ENCODE data around the gene C1orf105.

The C1orf105 gene

GRCh38 chr1:172496678-172497077 lies 76.2 kb downstream of the C1orf105 start:
- Histone ChIP-seq H3K27ac (ENCODE audit: poor library complexity, severe bottlenecking) (no peak overlapping the region), H3K9me3 (ENCODE audit: severe bottlenecking) (no peaks in the 10 kb centered on the region), H3K4me3 (ENCODE audit: severe bottlenecking) (no peak overlapping the region), H3K36me3 (ENCODE audit: low read depth) (no peaks in the 10 kb centered on the region), H3K27me3 (ENCODE audit: insufficient read depth, poor library complexity, severe bottlenecking) (no peaks in the 10 kb centered on the region), H3K4me1 (ENCODE audit: insufficient read depth, poor library complexity, severe bottlenecking) (no peaks in the 10 kb centered on the region)
- TF ChIP-seq CTCF (IDR thresholded peaks at IDR 0.05; ENCODE audit: poor library complexity, severe bottlenecking) = no peak
- no peak for DNase-seq (ENCODE audit: low spot score)
- ATAC-seq (ENCODE audit: low read depth) = no peak

GRCh38 chr1:172497230-172497629 lies 76.7 kb downstream of the C1orf105 start:
- ATAC-seq (ENCODE audit: low read depth) = 0 out of 3 replicates have a peak, but pooled peaks have one; percentile 41
- H3K4me3 ChIP-seq (ENCODE audit: severe bottlenecking) = no peak overlapping the region

GRCh38 chr1:172498857-172499256 lies 78.4 kb downstream of the C1orf105 start:
- TF ChIP-seq CTCF (IDR thresholded peaks at IDR 0.05; ENCODE audit: poor library complexity, severe bottlenecking) = no peak
- ATAC-seq (ENCODE audit: low read depth) (no peak), DNase-seq (ENCODE audit: low spot score) (no peak)
- H3K36me3 ChIP-seq (ENCODE audit: low read depth) = no peaks in the 10 kb centered on the region
- no peak overlapping the region for H3K4me3 ChIP-seq (ENCODE audit: severe bottlenecking)
- H3K9me3 ChIP-seq (ENCODE audit: severe bottlenecking) = no peaks in the 10 kb centered on the region
- no peak overlapping the region for H3K27ac ChIP-seq (ENCODE audit: poor library complexity, severe bottlenecking)
- H3K4me1 ChIP-seq (ENCODE audit: insufficient read depth, poor library complexity, severe bottlenecking) = no peaks in the 10 kb centered on the region
- no peaks in the 10 kb centered on the region for H3K27me3 ChIP-seq (ENCODE audit: insufficient read depth, poor library complexity, severe bottlenecking)

More at GRCh38 chr1:172497230-172497629, 76.7 kb downstream of the C1orf105 start:
- no peaks in the 10 kb centered on the region for H3K36me3 ChIP-seq (ENCODE audit: low read depth)
- H3K9me3 ChIP-seq (ENCODE audit: severe bottlenecking) = no peaks in the 10 kb centered on the region
- H3K27ac ChIP-seq (ENCODE audit: poor library complexity, severe bottlenecking) = no peak overlapping the region
- no peaks in the 10 kb centered on the region for H3K27me3 ChIP-seq (ENCODE audit: insufficient read depth, poor library complexity, severe bottlenecking)
- H3K4me1 ChIP-seq (ENCODE audit: insufficient read depth, poor library complexity, severe bottlenecking) = no peaks in the 10 kb centered on the region
- no peak for TF ChIP-seq CTCF (IDR thresholded peaks at IDR 0.05; ENCODE audit: poor library complexity, severe bottlenecking)
- no peak for DNase-seq (ENCODE audit: low spot score)

GRCh38 chr1:172499636-172500141 lies 79.2 kb downstream of the C1orf105 start:
- no peaks in the 10 kb centered on the region for H3K4me1 ChIP-seq (ENCODE audit: insufficient read depth, poor library complexity, severe bottlenecking)
- H3K27ac ChIP-seq (ENCODE audit: poor library complexity, severe bottlenecking) = no peak overlapping the region
- no peaks in the 10 kb centered on the region for H3K9me3 ChIP-seq (ENCODE audit: severe bottlenecking)
- TF ChIP-seq CTCF (IDR thresholded peaks at IDR 0.05; ENCODE audit: poor library complexity, severe bottlenecking) = no peak
- no peaks in the 10 kb centered on the region for H3K27me3 ChIP-seq (ENCODE audit: insufficient read depth, poor library complexity, severe bottlenecking)
- no peak overlapping the region for H3K4me3 ChIP-seq (ENCODE audit: severe bottlenecking)
- H3K36me3 ChIP-seq (ENCODE audit: low read depth) = no peaks in the 10 kb centered on the region
- ATAC-seq (ENCODE audit: low read depth) = peak; percentile 38; the same call in 2 of the 3 replicates
- no peak for DNase-seq (ENCODE audit: low spot score)

GRCh38 chr1:172500207-172500606 lies 79.7 kb downstream of the C1orf105 start:
- H3K9me3 ChIP-seq (ENCODE audit: severe bottlenecking) = no peaks in the 10 kb centered on the region
- no peak overlapping the region for H3K4me3 ChIP-seq (ENCODE audit: severe bottlenecking)
- DNase-seq (ENCODE audit: low spot score) (no peak), ATAC-seq (ENCODE audit: low read depth) (no peak)
- no peak overlapping the region for H3K27ac ChIP-seq (ENCODE audit: poor library complexity, severe bottlenecking)
- H3K4me1 ChIP-seq (ENCODE audit: insufficient read depth, poor library complexity, severe bottlenecking) = no peaks in the 10 kb centered on the region
- H3K27me3 ChIP-seq (ENCODE audit: insufficient read depth, poor library complexity, severe bottlenecking) = no peaks in the 10 kb centered on the region
- H3K36me3 ChIP-seq (ENCODE audit: low read depth) = no peaks in the 10 kb centered on the region
- TF ChIP-seq CTCF (IDR thresholded peaks at IDR 0.05; ENCODE audit: poor library complexity, severe bottlenecking) = no peak
